GM21825 (cell line): Measurements from ENCODE around the gene RNF214.
A peak's percentile ranks its signal among the peaks of the same experiment; 100 is the strongest.
"Not testable (repeated sequence)": the region's sequence is repeated elsewhere in the genome, so short reads cannot be mapped to it uniquely, and the experiment has no call there.

Experiments
- ATAC-seq: cut with Tn5 transposase; IDR thresholded peaks from one replicate; pipeline ENCODE4 v1.9.1; 2021; ENCODE audit warnings: mild to moderate bottlenecking, moderate library complexity; ENCODE audit not compliant: unreplicated experiment

Gene RNF214

DNA sequence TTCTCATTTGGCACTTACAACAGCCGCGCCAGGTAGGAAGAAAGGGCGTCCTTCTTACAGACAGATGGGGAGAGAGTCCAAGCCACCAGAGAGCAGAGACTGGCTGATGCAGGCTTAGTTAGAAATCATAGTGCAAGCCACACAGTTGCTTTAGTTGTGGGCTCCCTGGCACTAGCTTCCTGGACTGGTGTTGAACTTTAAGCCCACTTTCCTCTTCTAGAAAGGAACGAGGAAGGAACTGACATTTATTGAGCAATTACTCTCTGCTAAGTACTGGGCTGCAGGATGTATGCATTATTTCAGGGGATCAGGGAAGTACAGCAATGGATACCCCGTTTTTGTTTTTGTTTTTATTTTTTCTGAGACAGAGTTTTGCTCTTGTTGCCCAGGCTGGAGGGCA, 80.6 kb downstream of the RNF214 start:
- ATAC-seq, result no peak

DNA sequence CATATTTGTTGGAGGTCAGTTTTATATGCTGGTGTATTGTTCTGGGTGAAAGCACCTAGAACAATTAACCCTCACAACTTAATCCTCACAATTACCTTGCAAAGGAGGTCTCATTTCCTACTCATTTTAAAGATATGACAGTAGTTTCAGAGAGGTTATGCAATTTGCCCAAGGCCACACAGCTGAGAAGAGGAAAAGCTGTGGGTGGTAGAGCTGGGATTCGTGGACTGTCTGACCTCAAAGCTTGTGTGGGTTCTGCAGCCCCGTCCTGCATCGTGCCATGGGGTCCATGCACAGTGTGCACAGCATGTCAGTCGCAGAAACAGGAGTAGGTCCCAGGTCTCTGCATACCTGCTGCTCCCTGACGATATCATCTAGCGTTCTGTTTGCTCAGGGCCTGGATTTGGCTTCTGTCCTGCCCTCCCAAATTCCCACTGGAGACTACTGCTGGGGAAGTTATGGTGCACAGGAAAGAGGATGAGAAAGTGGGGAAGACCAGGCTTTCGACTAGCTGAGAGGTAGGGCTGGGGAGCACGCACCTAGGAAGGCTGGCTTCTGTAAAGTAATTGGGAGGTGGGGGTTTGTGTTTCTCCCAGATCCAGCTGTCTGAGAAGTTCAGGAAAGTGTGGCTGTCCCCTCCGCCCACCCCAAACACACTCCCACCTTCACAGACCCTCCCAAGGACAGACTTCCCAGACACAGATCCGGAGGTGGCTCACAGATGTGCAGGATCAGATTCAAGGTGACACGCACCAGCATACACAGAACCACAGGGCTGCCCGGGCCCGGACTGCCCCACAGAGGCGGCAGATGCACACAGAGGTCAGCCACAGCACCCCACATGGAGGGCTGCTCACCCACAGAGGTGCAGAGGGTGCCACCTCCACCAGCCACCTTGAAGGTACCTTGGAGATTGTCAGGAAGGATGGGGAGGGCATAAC, 81.6 kb downstream of the RNF214 start:
- no peak for ATAC-seq

- no peak for ATAC-seq
Measured at GRCh38 chr11:117314840-117315239, 82.4 kb downstream of the RNF214 start.

DNA sequence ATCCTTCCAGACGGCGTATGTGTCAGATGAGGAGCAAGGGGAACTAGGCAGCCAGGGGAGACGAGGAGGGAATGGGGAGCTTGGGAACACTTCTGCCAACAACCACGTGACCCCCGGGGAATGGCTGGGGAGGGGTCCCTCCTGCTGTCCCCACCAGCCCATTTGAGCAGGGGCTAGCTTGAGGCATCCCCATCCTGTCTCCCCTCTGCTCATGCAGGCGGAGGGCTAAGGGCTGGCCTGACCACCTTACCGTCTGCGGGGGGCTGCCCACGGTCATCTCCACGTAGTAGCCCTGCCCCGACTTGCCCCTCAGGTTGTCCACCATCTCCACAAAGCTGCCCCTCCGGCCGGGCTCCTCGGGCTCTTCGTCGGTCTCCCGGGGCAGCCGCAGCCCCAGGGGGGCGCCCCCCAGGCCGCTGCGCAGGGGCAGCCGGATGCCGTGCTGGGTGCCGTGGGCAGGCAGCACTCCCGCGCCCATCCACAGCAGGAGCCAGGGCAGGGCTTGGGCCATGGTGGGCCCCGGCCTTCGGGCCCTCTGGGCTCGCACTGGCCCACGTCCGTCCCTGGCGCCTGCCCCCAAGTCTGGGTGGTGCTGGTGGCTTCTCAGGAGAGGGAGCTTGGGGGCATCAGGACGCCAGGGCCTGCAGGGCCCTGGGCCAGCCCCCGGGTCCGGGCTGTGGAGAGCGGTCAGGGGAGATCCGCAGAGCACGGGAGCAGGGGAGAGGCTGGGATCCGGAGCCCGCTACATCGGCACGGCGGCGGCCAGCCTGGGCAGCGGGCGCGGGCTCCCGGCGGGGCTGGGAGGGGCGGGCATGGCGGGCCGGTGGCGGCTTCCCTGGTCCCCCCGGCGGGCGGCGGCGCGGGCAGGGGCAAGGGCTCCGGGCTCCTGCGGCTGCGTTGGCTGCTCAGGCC, 83.1 kb downstream of the RNF214 start:
- no peak for ATAC-seq

GRCh38 chr11:117316197-117316961, 83.9 kb downstream of the RNF214 start, which contains the start of gene BACE1:
TSS of gene BACE1 (minus strand) at chr11:117316256. CDS start at chr11:117315795, 461 bp downstream.
- ATAC-seq, result no peak

DNA sequence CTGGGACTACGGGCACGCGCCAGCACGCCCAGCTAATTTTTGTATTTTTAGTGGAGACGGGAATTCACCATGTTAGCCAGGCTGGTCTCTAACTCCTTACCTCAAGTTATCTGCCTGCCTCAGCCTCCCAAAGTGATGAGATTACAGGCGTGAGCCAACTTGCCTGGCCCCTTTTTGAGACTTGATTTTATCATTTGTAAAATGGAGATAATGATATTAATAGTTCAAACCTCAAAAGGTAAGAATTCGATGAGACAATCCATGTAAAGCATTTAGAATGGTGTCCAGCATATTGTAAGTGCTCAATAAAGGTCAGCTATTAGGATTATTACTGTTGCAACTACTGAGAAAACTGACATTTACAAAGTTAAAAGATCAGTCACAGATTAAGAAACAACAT, 86.3 kb downstream of the RNF214 start:
- no peak for ATAC-seq

GRCh38 chr11:117319214-117319840, 86.9 kb downstream of the RNF214 start:
- no peak for ATAC-seq

DNA sequence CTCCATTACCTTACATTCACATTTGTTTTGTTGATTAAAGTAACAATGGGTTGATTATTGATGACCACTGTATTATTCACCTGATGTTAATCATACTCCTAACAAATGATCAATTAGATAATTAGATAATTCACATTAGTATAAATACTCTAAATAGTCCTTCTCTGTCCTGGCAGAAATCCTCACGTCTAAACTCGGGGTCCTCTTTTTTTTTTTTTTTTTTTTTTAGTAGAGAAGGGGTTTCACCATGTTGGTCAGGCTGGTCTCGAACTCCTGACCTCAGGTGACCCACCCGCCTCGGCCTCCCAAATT, 94.7 kb downstream of the RNF214 start:
- ATAC-seq, result not testable (repeated sequence)

- ATAC-seq, result peak; percentile 95
Measured at GRCh38 chr11:117327567-117328374, 95.3 kb downstream of the RNF214 start, which contains the start of gene CEP164. TSS of gene CEP164 (plus strand) at chr11:117327854. CDS start at chr11:117338587, 10,733 bp downstream.

GRCh38 chr11:117328375-117329010, 96.0 kb downstream of the RNF214 start:
- ATAC-seq, result no peak

- no peak for ATAC-seq
Measured at GRCh38 chr11:117332843-117333242, 100.4 kb downstream of the RNF214 start.

GRCh38 chr11:117333917-117334316, 101.4 kb downstream of the RNF214 start:
- no peak for ATAC-seq

DNA sequence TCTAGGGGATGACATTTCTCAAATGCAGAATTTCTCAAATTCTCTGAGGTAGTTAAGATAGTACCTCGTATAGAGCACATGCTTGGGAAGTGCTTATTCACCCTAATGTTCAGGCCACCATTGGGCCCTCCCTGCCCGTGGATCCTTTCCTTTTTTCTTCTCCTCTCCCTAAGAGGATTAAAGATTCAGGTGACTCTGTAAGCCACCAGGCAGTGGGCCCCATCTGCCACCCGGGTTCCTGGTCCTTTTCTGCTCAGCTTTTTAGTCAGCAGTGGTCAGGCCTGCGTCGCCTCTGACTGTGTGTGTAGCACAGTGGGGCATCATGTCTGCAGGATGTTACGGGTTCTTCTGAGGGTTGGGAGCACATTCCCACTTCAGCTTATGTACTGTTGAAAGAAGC, 102.4 kb downstream of the RNF214 start:
- ATAC-seq, result no peak

DNA sequence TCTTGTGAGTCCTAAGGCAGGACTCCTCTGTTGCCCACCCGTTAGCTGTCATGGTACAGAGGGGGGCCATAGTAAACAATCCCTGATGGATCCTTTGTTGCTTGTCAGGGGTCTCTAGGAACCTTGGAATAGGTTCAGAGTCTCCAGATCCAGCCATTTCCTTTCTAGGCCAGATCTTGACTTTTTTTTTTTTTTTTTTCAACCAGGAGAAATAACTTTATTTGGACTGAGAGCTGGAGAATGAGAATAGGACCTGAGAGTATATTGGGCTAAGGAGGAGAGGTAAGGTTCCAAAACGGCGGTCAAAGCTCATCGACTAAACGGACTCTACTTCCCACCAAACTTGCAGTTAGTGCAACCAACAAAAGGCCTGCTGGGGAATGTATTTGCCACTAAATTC, 102.9 kb downstream of the RNF214 start:
- ATAC-seq, result no peak
